ENCODE results near the gene PLCD1.

The PLCD1 gene

GRCh38 chr3:38016847-38017444 lies 12.5 kb downstream of the PLCD1 start:
- no peak for DNase-seq (ENCODE audit: low spot score)

GRCh38 chr3:38016410-38016809 lies 13.0 kb downstream of the PLCD1 start:
- DNase-seq (ENCODE audit: low spot score), result no peak

- no peak for DNase-seq (ENCODE audit: low spot score)
Measured at GRCh38 chr3:38015984-38016383, 13.5 kb downstream of the PLCD1 start.

DNA sequence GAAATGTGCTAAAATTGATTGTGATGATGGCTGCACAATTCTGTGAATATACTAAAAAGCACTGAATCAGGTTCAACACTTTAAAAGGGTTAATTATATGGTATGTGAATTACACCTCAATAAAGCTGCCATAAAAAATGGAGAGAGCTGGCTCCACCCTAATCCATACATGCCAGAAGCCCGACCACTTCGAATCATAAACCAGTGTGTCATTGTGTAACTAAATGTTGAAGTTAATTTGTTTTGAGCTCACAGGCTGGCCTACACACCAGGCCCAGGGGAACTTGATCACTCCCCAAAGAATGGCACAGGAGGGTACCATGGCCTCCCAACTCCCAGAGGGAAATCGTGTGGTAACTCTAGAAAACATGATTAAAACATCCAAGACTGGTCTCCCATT lies 14.0 kb downstream of the PLCD1 start:
- no peak for DNase-seq (ENCODE audit: low spot score)

GRCh38 chr3:38011111-38011510 lies 18.3 kb downstream of the PLCD1 start:
- DNase-seq (ENCODE audit: low spot score), result no peak

GRCh38 chr3:38009807-38010591 lies 19.4 kb downstream of the PLCD1 start:
- no peak for DNase-seq (ENCODE audit: low spot score)

DNA sequence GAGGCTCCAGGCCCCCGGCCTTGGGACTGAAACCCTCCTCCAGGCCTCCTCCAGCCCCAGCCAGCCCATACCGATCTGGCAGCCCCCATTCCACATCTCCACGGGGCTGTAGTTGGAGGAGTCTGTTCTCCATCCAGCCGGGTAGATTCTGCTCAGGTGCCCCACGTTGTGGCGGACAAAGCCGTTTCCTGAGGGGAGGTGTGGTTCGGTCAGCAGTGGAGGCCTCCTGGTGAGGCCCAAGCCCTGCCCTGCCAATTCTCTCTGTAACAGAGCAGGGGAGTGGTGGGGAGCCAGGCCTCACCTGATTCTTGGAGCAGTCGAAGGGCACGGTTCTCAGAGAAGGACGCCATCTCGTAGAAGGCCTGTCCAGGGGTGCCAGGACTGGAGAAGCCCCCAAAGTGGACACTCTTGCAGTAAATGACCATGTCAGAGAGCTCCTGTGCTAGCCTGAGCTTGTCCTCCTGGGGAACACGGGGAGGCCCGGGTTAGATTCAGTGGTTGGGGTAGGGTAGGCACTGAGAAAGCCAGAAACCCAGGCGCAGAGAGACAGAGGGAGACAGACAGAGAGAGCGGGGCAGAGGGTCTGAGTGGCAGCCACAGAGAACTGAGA lies 20.4 kb downstream of the PLCD1 start:
- no peak for DNase-seq (ENCODE audit: low spot score)

DNA sequence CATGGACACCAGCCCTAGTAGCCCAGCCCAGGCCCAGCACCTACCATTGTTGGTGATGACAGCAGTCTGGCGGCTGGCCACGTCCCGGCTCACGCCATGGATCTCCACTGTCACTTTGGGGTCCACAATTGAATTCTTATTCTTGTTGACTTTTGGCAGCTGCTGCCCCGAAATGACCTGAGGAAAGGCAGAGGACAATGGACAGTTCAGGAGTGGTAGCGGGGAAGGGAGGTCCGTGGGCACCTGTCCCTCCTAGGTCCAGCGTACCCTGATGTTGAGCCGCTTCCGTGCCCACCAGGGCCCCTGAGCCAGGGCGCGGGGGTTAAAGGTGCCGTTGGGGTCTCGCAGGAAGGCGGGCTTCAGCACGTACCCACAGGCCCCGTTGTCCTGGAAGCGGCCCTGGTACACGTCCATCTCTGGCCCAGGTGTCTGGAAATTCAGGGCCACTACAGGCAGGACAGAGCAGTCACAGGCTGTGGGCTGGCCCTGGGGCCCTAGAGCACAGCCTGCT lies 21.2 kb downstream of the PLCD1 start:
- no peak for DNase-seq (ENCODE audit: low spot score)

DNA sequence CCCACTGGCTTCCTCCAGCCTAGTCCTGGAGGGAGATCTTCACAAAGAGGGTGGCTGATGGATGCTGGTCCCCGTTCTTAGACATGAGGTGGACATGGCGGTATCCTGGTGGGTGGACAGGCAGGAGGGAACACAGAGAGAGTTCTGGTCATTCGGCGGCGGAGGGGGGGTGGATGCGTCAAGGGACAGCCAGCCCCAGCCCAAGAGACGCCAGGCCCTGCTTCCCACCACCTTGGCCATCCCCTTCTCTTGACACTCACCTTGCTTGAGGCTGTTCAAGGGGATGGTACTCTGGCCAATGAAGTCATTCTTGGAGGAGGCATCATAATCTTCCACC lies 21.7 kb downstream of the PLCD1 start:
- DNase-seq (ENCODE audit: low spot score), result no peak

- DNase-seq (ENCODE audit: low spot score), result no peak
Measured at GRCh38 chr3:38006445-38006995, 22.9 kb downstream of the PLCD1 start.

GRCh38 chr3:38006031-38006430 lies 23.4 kb downstream of the PLCD1 start:
- DNase-seq (ENCODE audit: low spot score), result no peak

- DNase-seq (ENCODE audit: low spot score), result no peak
Measured at GRCh38 chr3:38005076-38006020, 24.1 kb downstream of the PLCD1 start.

DNA sequence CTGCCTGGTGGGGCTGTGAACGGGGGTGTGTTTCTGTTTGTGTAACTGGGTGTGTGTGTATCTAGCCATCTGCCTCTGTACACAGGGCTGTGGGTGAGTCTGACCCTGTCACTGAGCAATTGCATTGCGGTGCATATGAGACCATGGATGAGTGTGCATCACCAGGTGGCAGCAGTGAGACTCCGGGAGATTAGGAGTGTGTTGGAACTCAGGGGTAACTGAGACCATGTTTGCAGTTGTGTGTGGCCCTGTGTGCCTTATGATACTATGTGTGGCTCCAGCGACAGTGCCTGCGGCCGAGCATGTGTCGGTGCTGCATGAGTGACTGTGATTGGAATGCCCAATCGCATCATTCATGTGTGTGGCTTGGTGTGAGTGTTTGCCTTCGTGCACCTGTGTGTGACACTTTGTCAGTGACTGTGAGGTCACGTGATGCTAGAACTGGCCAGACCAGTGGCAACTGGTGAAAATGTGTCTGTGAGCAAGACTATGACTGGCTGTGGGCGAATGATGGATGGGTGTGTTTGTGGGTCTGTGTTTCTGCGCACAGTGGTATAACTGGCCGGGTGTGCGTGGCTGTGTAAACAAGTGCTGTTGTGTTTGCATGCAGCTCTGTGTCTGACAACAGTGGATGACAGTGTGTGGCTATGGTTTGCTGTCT lies 24.9 kb downstream of the PLCD1 start:
- peak; percentile 35 for DNase-seq (ENCODE audit: low spot score)

GRCh38 chr3:38003817-38004414 lies 25.5 kb downstream of the PLCD1 start:
- DNase-seq (ENCODE audit: low spot score), result no peak

GRCh38 chr3:38003371-38003816 lies 26.0 kb downstream of the PLCD1 start:
- peak; percentile 66 for DNase-seq (ENCODE audit: low spot score)

DNA sequence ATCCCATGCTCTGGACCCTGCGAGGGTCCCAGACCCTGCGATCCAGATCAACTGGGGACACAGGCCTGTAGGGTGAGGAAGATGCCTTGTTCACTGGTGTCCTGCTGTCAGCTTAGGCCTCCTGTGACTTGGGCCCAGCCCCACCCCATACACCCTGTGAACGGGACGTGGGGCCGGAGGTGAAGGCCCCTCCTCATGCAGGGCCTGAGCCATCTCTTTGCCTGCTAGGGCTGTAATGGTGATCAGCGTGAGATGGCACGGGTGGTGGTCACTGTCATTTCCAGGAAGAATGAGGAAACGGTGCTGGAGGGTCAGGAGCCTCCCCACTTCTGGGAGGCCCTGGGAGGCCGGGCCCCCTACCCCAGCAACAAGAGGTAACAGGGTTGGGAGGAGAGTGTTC lies 26.5 kb downstream of the PLCD1 start:
- DNase-seq (ENCODE audit: low spot score), result no peak

- DNase-seq (ENCODE audit: low spot score), result no peak
Measured at GRCh38 chr3:38002291-38002876, 27.1 kb downstream of the PLCD1 start.

DNA sequence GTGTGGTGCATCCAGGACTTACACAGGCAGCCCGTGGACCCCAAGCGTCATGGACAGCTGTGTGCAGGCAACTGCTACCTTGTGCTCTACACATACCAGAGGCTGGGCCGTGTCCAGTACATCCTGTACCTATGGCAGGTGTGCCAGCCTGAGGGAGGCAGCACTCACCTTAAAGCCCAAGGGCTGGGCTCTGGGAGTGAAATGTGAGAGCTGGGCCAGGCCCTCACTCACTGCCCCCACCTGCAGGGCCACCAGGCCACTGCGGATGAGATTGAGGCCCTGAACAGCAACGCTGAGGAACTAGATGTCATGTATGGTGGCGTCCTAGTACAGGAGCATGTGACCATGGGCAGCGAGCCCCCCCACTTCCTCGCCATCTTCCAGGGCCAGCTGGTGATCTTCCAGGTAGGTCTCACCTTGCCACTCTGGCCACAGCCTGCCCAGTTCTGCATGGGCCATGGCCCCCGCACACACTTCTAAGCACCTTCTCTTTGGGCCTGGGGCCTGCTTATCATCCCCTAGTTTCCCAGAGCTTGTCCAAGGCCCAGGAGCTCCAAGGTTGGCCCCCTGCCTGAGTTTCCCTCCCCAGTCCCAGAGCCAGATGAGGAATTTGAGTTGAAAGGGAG lies 27.9 kb downstream of the PLCD1 start:
- DNase-seq (ENCODE audit: low spot score), result no peak

GRCh38 chr3:38000965-38001455 lies 28.4 kb downstream of the PLCD1 start:
- DNase-seq (ENCODE audit: low spot score), result no peak

Data from germinal center (tissue), 1 donor.